Renal pelvis (tissue), 4 donors: ENCODE measurements around the gene TBC1D1. TPM values are rescaled to one million over a fixed set of nuclear protein-coding genes. Genes with fewer than 3 reads are reported as not detected.

Experiments used
- DNase-seq: peaks from one replicate; pipeline ENCODE4 v3.0.0-alpha.2; 2013
- polyA plus RNA-seq, 3 donors: library from polyadenylated mRNA; unstranded; fragments of 120-200 nt; gene quantifications; one replicate each; pipeline ENCODE4 v1.2.1, GENCODE V29; 2013; ENCODE audit not compliant: insufficient read length in 3 of 3

The TBC1D1 gene
- polyA plus RNA-seq, 3 donors, result 188 to 205 (median 189) TPM

GRCh38 chr4:38163216-38164006 lies 272.5 kb downstream of the TBC1D1 start:
- DNase-seq, result no peak

- DNase-seq, result no peak
Measured at GRCh38 chr4:38164346-38164745, 273.5 kb downstream of the TBC1D1 start.

- DNase-seq, result no peak
Measured at GRCh38 chr4:38166082-38166481, 275.2 kb downstream of the TBC1D1 start.

- DNase-seq, result no peak
Measured at GRCh38 chr4:38166768-38167167, 275.9 kb downstream of the TBC1D1 start.

- no peak for DNase-seq
Measured at GRCh38 chr4:38167973-38168372, 277.1 kb downstream of the TBC1D1 start.

- DNase-seq, result no peak
Measured at GRCh38 chr4:38169524-38169923, 278.6 kb downstream of the TBC1D1 start.

- no peak for DNase-seq
Measured at GRCh38 chr4:38170338-38171169, 279.7 kb downstream of the TBC1D1 start.

GRCh38 chr4:38172078-38172477 lies 281.2 kb downstream of the TBC1D1 start:
- no peak for DNase-seq

- no peak for DNase-seq
Measured at GRCh38 chr4:38173935-38174518, 283.1 kb downstream of the TBC1D1 start.

- DNase-seq, result no peak
Measured at GRCh38 chr4:38174801-38175200, 283.9 kb downstream of the TBC1D1 start.

- no peak for DNase-seq
Measured at GRCh38 chr4:38176165-38176564, 285.3 kb downstream of the TBC1D1 start.

GRCh38 chr4:38177035-38177546 lies 286.2 kb downstream of the TBC1D1 start:
- no peak for DNase-seq

GRCh38 chr4:38177641-38178391 lies 286.9 kb downstream of the TBC1D1 start:
- no peak for DNase-seq

- no peak for DNase-seq
Measured at GRCh38 chr4:38178392-38178995, 287.6 kb downstream of the TBC1D1 start.

GRCh38 chr4:38179690-38180377 lies 288.9 kb downstream of the TBC1D1 start:
- peak; percentile 87 for DNase-seq

- no peak for DNase-seq
Measured at GRCh38 chr4:38180456-38180855, 289.6 kb downstream of the TBC1D1 start.

- no peak for DNase-seq
Measured at GRCh38 chr4:38181286-38181685, 290.4 kb downstream of the TBC1D1 start.

- DNase-seq, result no peak
Measured at GRCh38 chr4:38182334-38182998, 291.6 kb downstream of the TBC1D1 start.

GRCh38 chr4:38184404-38184803 lies 293.5 kb downstream of the TBC1D1 start:
- DNase-seq, result no peak
